Stimulated activated CD4-positive, alpha-beta T cell treated with anti-CD3 and anti-CD28 coated beads, Interleukin-2, amount 100 ng/mL, for 24 hours (primary cell): ENCODE results near the gene BICDL1.
"Not testable (repeated sequence)": the region's sequence is repeated elsewhere in the genome, so short reads cannot be mapped to it uniquely, and the experiment has no call there.

Experiments
- DNase-seq, 2 donors: peaks; one replicate each; pipeline ENCODE4 v3.0.0-alpha.2; 2020

Gene BICDL1

DNA sequence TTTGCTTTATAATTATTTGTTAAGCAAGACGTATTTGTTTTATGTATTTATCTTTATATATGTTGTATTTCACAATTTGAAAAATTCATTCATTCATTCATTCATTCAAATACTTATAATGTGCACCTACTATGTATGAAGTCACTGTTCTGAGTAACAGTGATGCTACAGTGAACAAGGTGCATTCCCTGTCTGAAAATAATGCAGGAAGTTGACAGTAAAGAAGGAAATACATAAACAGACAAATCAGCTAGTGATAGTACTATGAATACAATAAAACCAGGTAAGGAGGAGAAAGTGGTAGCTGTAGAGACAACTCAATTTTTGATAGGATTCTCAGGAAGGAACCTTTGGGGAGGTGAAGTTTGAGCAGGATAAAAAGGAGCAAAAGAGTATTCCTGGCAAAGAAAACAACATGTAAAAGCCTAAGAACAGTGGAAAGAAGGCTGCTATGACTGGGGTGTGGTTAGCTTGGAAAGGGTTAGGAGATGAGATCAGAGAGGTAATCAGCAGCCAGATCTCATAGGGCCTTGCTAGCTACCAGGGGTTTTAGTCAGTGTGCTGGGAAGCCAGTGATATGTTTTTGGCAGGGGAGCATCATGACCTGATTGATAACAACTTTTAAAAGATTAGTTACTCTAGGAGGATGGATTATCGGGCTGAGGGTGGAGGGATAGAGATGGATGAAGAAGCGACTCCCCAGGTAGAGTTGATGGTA is 17.4 kb downstream of the BICDL1 start:
- DNase-seq, result no peak

DNA sequence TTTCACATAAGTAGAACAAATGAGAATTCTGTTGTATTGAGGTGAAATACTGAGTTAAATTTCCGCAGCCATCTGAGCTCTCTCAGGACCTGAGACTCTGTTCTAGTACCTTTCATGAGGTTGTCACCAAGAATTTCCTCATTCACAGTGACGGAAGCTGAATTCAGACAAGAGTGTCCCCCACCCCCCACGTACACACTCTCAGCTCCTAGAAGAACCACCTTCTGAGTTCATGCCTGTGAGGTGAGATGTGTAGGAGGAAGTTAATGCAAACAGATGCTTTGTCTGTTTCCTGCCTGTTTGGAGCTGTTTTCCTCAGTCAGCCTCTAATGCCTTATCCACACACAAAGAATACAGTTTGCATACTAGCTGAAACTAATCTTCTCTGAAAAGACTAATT is 18.2 kb downstream of the BICDL1 start:
- peak; percentile 60 to 76 for DNase-seq

DNA sequence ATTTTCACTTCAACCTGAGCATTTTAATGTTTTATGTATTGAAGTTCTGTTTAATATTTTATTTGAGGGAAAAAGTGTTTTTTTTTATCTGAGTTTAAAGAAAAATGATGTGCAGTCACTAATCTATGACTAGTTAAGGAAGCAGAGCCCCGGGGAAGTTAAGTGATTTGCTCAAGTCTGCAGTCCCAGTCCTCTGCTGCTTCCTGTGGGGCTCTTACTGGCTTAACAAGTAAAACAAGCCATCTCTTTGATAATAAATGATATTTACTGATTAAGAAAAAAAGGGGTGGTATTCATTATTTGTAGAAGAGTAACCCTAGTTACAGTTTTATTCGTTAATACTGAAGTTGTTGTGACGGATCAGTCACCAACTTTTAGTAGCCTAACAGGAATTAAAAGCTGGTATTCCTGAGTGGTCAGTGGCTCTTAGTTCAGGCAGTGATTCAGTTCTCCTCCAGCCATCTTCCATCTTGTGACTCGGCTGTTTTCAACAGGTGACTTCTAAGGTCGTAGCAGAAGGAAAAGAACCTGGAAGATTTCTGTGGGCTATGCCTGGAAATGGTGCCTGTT is 21.7 kb downstream of the BICDL1 start:
- no peak for DNase-seq

DNA sequence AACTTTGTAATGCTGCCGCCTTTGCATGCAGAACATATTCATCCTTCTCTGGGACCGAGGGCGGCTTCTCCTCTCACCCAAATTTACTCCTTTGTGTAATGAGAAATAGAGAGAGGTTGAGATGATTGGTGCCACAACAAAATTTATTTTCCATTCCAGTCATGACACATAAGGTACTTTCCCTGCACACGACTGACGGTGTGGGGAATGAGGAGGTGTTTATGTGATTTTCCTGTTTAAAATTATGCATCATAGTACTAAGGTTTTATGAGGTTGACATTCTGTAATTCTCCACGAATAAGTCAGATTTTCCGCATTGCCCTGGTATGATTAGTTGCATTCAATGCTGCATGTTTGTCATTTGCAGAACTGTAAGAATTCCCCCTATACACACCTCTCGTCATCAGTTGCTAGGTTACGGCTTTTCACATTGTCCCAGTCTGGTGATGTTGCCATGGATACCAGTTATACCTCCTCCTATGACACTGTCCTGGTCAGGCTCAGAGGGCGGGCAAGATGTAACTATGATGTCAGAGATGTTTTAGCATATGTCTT is 23.1 kb downstream of the BICDL1 start:
- DNase-seq, result peak; percentile 68 to 81

GRCh38 chr12:120013659-120014380 is 24.8 kb downstream of the BICDL1 start:
- peak in 1 of 2 donors; percentile 57 for DNase-seq

DNA sequence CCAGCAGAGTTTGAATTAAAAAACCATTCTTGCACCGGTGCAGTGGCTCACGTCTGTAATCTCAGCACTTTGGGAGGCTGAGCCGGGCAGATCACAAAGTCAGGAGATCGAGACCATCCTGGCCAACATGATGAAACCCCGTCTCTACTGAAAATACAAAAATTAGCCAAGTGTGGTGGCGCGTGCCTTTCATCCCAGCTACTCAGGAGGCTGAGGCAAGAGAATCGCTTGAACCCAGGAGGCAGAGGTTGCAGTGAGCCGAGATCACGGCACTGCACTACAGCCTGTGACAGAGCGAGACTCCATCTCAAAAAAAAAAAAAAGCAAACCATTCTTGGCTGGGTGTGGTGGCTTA is 25.3 kb downstream of the BICDL1 start:
- DNase-seq, result not testable (repeated sequence)

- DNase-seq, result peak; percentile 71 to 73
Measured at GRCh38 chr12:120015313-120015712, 26.3 kb downstream of the BICDL1 start.

DNA sequence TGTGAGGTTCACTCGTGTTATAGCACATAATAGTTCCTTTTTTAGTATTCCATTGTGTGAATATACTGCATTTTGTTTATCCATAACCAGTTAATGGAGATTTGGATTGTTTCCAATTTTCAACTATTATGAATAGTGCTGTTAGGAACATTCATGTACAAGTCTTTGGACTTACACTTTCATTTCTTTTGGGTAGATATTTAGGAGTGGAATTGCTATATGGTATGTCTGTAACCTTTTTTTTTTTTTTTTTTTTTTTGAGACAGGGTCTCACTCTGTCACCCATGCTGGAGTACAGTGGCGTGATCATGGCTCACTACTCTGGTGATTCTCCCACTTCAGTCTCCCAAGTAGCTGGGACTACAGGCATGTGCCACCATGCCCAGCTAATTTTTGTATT is 27.2 kb downstream of the BICDL1 start:
- DNase-seq, result not testable (repeated sequence)

- no peak for DNase-seq
Measured at GRCh38 chr12:120019197-120019596, 30.2 kb downstream of the BICDL1 start.

- no peak for DNase-seq
Measured at GRCh38 chr12:120019938-120020337, 30.9 kb downstream of the BICDL1 start.

DNA sequence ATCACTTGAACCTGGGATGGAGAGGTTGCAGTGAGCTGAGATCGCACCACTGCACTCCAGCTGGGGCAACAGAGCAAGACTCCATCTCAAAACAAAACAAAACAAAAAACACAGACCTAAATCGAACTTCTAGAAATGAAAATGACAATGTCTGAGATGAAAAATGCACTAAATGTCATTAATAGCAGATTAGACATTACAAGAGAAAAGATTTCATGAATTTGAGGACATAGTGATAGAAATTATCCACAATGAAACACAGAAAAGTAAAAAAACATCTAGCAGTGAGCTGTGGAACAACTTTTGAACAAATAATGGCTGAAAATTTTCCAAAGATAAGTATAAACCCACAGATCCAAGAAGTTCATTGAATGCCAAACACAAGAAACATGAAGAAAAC is 35.2 kb downstream of the BICDL1 start:
- no peak for DNase-seq

DNA sequence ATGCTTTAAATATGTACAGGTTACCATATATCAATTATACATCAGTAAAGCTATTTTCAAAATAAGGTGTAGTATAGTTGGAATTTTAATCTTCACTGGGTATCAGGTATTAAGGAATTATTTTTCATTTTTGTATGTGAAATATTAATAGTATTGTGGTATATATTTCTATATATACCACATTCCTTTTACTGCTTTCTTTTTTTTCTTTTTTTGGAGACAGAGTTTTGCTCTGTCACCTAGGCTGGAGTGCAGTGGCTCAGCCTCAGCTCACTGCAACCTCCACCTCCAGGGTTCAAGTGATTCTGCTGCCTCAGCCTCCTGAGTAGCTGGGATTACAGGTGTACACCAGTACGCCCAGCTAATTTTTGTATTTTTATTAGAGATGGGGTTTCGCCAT is 36.6 kb downstream of the BICDL1 start:
- DNase-seq, result no peak

DNA sequence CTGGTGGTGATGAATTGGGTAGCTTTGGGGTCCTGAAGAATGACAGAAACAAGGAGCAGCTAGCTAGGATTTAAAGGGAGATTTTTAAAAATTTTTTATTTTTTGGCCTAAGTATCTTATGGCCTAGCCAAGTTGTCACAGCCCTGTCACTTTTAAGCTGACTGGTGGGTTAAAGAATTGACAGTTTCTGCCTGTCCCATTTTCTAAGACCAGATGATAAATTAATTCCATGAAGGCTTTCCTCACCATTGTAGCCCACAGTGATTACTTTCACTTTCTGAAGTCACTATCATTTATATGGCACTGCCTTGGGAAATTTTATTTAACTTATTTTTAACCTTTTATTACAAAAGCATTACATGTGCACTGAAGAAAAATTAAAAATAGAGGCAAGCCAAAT is 43.2 kb downstream of the BICDL1 start:
- DNase-seq, result no peak

DNA sequence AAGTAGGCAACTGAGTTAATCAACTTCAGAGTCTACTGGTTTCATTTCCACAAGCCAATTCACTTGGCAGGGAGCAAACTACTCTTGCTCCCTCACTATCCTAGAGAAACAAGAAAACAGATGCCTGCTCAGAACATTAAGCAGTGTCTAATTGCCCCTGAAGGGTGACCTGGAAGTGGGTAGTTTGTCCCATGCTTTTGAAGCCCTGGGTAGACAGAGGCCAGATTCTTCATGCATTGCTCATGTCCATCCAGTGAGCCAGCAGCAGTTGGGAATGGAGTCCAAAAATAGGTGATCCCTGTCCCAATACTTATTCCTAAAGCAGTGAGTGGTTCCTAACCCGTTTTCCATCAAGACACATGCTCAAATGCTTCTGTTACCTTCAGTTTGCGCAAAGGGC is 48.8 kb downstream of the BICDL1 start:
- DNase-seq, result no peak

DNA sequence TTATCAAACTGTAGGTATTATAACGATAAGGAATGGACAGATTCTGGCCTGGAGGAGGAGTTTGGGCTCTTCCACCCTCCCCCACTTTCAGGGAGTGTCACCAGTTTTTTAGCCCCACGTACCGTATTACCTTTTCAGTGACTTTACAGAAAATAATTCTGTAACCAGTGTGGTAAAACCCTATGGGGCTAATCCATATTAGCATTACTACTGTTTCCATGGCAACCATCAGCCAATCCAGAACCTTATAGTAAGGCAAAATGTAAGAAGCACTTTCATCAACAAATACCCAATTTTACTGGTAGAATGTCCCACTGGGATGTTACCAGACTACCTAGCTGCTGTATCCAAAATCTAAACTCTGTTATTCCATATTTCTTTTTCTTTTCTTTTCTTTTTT is 50.7 kb downstream of the BICDL1 start:
- DNase-seq, result no peak

- peak; percentile 12 to 32 for DNase-seq
Measured at GRCh38 chr12:120041386-120042231, 52.6 kb downstream of the BICDL1 start.

DNA sequence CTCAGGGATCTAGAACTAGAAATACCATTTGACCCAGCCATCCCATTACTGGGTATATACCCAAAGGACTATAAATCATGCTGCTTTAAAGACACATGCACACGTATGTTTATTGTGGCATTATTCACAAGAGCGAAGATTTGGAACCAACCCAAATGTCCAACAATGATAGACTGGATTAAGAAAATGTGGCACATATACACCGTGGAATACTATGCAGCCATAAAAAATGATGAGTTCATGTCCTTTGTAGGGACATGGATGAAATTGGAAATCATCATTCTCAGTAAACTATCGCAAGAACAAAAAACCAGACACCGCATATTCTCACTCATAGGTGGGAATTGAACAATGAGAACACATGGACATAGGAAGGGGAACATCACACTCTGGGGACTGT is 56.3 kb downstream of the BICDL1 start:
- DNase-seq, result not testable (repeated sequence)

GRCh38 chr12:120047072-120047471 is 58.0 kb downstream of the BICDL1 start:
- no peak for DNase-seq

DNA sequence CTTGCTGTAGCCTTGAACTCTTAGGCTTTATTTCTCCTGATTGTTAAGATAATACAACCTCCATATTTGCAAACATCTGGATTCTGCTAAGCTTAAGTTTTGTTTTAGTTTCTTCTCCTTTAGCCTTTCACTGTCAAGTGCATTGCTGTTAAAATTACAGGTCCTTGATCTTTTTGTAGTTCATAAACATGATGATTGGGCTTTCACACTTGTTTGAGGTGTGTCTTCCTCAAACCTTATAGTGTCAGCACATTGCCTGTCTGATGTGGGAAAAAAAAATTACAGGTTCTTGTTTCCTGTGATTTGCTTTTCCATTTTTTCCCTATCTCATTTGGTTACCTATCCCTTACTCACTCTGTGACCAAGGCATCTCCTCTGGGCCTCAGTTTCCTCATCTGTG is 59.2 kb downstream of the BICDL1 start:
- no peak for DNase-seq

DNA sequence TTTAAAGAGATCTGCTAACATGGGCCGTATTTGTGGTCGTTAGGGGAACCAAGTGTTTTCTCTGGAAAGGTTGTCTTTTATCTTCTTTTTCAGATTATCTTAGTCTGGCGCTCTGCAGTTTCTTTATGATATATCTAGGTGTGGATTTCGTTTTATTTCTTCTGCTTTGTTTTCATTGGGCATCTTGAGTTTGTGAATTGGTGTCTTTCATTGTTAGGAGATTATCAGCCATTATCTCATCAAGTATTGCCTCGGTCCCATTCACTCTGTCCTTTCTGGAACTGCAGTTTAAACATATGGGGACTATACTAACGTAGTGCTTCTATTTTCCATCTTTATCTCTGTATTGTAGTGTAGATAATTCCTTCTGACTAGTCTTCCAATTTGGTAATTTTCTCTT is 60.4 kb downstream of the BICDL1 start:
- DNase-seq, result no peak

DNA sequence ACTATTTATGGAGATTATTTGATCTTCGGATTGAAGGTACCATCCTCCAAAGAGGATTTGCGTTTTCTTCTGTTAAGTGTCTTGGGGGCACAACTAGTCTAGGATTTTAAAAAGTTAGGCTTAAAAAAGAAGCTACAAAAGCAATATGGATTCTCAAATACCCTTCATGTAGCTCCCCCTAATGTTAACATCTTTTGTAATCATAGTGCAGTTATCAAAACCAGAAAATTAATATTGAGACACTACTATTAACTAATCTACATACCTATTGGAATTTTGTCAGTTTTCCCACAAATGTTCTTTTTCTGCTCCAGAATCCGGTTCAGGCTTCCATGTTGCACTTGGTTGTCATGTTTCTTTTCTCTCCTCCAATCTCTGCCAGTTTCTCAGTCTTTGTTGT is 62.5 kb downstream of the BICDL1 start:
- DNase-seq, result no peak

DNA sequence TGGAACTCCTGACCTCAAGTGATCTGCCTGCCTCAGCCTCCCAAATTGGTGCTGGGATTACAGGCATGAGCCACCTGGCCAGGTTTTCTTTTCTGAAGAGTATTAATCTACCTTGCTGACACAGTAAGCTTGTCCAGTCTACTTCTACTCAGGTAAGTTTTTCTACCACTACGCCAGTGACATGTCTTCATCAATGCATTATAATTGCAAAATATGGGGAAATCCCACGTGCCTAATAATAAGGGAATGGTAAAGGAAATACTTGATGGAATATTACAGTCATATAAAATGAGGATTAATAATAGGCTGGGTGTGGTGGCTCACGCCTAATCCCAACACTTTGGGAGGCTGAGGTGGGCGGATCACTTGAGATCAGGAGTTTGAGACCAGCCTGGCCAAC is 65.3 kb downstream of the BICDL1 start:
- DNase-seq, result no peak
